ENCODE measurements around the gene KANSL1. TPM values are rescaled to one million over a fixed set of nuclear protein-coding genes. Genes with fewer than 3 reads are reported as not detected.

Gene KANSL1
- total RNA-seq, 2 donors from 2014 or later, result 60.0 to 72.3 TPM

DNA sequence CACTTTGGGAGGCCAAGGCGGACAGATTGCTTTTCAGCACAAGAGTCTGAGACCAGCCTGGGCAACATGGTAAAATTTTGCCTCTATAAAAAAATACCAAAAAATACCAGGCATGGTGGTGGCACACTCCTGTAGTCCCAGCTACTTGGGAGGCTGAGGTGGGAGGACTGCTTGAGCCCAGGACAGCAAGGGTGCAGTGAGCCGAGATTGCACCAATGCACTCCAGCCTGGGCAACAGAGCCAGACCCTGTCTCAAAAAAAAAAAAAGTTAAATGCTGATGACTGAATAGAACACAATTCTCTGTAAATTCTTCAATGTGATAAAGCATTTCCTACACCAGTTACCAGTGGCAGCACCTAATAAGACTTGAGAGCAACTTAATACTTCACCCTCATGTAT, 65.7 kb downstream of the KANSL1 start:
- Histone ChIP-seq H3K9ac (ENCODE audit: low read depth in 2 of 2, low read length in 2 of 2) (no peak overlapping the region), H3K36me3 (no peaks in the 10 kb centered on the region), H3K4me3 (no peak overlapping the region), H3K4me1 (peaks cover under 1% of the 10 kb centered on the region), H3K27me3 (no peaks in the 10 kb centered on the region), H3K27ac (no peak overlapping the region), H3K9me3 (no peaks in the 10 kb centered on the region)
- no peak for DNase-seq
- intact Hi-C loops (cut with DNase I), result loop anchor here (10.0 kb wide), 1 partner anchor 57 kb away; no protein-coding TSS in a partner anchor
- TF ChIP-seq, protein P1, sequence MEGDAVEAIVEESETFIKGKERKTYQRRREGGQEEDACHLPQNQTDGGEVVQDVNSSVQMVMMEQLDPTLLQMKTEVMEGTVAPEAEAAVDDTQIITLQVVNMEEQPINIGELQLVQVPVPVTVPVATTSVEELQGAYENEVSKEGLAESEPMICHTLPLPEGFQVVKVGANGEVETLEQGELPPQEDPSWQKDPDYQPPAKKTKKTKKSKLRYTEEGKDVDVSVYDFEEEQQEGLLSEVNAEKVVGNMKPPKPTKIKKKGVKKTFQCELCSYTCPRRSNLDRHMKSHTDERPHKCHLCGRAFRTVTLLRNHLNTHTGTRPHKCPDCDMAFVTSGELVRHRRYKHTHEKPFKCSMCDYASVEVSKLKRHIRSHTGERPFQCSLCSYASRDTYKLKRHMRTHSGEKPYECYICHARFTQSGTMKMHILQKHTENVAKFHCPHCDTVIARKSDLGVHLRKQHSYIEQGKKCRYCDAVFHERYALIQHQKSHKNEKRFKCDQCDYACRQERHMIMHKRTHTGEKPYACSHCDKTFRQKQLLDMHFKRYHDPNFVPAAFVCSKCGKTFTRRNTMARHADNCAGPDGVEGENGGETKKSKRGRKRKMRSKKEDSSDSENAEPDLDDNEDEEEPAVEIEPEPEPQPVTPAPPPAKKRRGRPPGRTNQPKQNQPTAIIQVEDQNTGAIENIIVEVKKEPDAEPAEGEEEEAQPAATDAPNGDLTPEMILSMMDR (IDR thresholded peaks at IDR 0.05), result no peak

DNA sequence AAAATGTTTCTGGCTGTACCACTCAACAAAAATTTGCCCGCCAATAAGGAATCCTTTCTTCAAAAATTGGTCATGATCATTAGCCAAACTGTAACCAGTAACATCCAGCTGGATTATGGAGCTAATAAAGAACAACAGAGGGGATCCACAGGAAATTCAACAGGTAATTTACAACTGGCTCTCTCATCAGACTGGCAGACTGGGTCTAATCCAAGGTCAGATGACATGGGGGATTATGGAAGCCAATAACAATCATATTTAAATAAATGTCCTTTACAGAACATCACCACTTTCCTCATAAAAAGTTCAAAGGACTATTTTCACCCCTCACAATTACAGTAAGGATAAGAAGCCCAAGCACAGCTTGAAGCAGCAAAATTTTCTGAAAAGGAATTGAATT, 66.4 kb downstream of the KANSL1 start:
- Histone ChIP-seq H3K4me1 (peaks cover 3% of the 10 kb centered on the region), H3K4me3 (no peak overlapping the region), H3K36me3 (no peaks in the 10 kb centered on the region), H3K9me3 (no peaks in the 10 kb centered on the region), H3K9ac (ENCODE audit: low read depth in 2 of 2, low read length in 2 of 2) (no peak overlapping the region), H3K27me3 (no peaks in the 10 kb centered on the region), H3K27ac (no peak overlapping the region)
- no peak for DNase-seq
- intact Hi-C loops (cut with DNase I), result loop anchor here (10.0 kb wide), 1 partner anchor 58 kb away; no protein-coding TSS in a partner anchor
- TF ChIP-seq, protein P1 (IDR thresholded peaks at IDR 0.05), result no peak

DNA sequence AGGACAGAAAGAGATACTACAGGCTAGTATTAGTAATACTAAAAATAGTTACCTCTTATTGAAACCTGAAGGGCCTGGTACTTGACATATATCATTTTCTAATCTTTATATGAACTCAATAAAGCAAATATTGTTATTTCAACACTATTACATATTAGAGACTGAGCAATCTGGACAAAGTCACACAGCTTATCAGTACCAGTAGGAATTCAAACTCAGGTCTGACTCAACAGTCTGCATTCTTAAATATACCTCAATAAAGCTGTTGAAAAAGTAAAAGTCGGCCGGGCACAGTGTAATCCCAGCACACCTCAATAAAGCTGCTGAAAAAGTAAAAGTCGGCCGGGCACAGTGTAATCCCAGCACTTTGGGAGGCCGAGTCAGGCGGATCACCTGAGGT, 67.4 kb downstream of the KANSL1 start:
- no peak for DNase-seq
- Histone ChIP-seq H3K4me1 (peaks cover 3% of the 10 kb centered on the region), H3K9me3 (no peaks in the 10 kb centered on the region), H3K4me3 (no peak overlapping the region), H3K36me3 (no peaks in the 10 kb centered on the region), H3K27me3 (no peaks in the 10 kb centered on the region), H3K27ac (no peak overlapping the region), H3K9ac (ENCODE audit: low read depth in 2 of 2, low read length in 2 of 2) (no peak overlapping the region)
- TF ChIP-seq, protein P1 (IDR thresholded peaks at IDR 0.05), result no peak
- intact Hi-C loops (cut with DNase I), result loop anchor here (10.0 kb wide), 1 partner anchor 59 kb away; no protein-coding TSS in a partner anchor

DNA sequence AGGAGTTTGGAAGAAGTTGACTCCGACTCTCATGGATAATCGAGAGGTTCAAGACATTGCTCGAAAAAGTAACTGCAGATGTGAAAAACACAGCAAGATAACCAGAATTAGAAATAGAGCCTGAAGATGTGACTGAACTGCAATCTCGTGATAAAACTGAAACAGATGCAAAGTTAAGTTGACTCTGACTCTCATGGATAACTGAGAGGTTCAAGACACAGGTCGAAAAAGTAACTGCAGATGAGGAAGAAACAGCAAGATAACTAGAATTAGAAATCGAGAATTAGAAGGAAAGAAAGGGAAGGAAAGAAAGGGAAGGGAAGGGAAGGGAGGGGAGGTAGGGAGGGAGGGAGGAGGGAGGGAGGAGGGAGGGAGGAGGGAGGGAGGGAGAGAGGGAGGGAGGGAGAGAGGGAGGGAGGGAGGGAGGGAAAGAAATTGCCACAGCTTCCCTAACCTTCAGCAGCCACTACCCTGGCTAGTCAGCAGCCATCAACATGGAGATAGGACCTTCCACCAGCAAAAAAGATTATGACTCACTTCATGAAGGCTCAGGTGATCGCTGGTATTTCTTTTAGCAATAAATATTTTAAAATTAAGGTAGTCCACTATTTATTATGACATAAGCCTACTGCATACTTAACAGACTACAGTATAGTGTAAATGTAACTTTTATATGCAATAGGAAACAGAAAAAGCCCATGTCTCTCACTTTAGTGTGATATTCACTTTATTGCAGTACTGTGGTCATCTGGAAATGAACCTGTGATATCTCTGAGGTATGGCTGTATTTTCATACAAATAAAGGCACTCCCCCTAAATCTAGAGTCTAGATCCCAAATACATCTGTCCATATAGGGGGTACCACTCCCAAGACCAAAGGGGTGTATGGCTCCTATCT, 68.3 kb downstream of the KANSL1 start:
- Histone ChIP-seq H3K27me3 (no peaks in the 10 kb centered on the region), H3K4me3 (no peak overlapping the region), H3K9me3 (no peaks in the 10 kb centered on the region), H3K4me1 (peaks cover 3% of the 10 kb centered on the region), H3K27ac (no peak overlapping the region), H3K9ac (ENCODE audit: low read depth in 2 of 2, low read length in 2 of 2) (no peak overlapping the region), H3K36me3 (no peaks in the 10 kb centered on the region)
- intact Hi-C loops (cut with DNase I), result loop anchor here (10.0 kb wide), 1 partner anchor 60 kb away; no protein-coding TSS in a partner anchor
- no peak for DNase-seq
- TF ChIP-seq, protein P1 (IDR thresholded peaks at IDR 0.05), result no peak

DNA sequence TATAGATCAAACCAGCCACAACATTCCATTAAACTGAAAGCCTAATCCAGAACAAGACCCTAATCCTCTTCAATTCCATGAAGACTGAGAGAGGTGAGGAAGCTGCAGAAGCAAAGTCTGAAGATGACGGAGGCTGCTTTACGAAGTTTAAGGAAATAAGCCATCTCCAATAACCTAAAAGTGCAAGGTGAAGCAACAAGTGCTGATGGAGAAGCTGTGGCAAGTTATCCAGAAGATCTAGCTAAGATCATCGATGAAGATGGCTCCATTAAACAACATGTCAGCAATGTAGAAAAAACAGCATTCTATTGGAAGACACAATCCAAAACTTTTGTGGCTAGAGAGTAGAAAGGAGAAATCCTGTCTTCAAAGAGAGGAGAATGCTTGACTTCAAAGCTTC, 69.6 kb downstream of the KANSL1 start:
- DNase-seq, result no peak
- no peaks in the 10 kb centered on the region for H3K36me3 ChIP-seq
- TF ChIP-seq, protein P1 (IDR thresholded peaks at IDR 0.05), result no peak
- H3K4me1 ChIP-seq, result peaks cover 3% of the 10 kb centered on the region
- no peak overlapping the region for H3K4me3 ChIP-seq
- no peak overlapping the region for H3K9ac ChIP-seq (ENCODE audit: low read depth in 2 of 2, low read length in 2 of 2)
- no peak overlapping the region for H3K27ac ChIP-seq
- H3K9me3 ChIP-seq, result no peaks in the 10 kb centered on the region
- intact Hi-C loops (cut with DNase I), result loop anchor here (10.0 kb wide), 1 partner anchor 61 kb away; no protein-coding TSS in a partner anchor
- no peaks in the 10 kb centered on the region for H3K27me3 ChIP-seq
